ENCODE data around the gene PRR11. TPM values are rescaled to one million over a fixed set of nuclear protein-coding genes. Genes with fewer than 3 reads are reported as not detected.
"Not testable (repeated sequence)": the region's sequence is repeated elsewhere in the genome, so short reads cannot be mapped to it uniquely, and the experiment has no call there.

PRR11 gene
- total and polyA plus RNA-seq, 5 donors from 2014 or later = 1.2 to 3.0 (median 1.5) TPM

DNA sequence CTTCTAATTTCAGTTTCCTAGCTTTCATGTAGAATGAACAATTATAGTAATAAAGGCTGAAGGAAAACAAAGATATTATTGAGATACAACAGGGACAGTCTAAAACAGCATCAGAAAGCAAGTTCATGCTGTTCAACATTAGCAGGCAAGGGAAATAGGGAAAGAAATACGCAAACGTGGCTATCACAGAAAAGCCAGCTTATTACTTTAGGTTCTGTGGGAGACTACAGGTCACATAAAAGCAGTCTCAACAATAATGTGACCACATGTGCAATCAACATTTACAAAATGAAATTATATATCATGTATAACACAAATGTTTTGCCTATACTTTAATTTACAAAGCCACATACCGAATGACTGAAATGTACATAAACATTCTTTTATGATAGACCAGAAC, 44.0 kb upstream of the PRR11 start:
- DNase-seq (no peak), ATAC-seq (ENCODE audit: low read depth in 2 of 2) (no peak)
- Histone ChIP-seq H3K4me3 (ENCODE audit: low read depth, low read length) (no peak overlapping the region), H3K9me3 (ENCODE audit: control insufficient read depth in 2 of 2, low read length in 2 of 2) (no peaks in the 10 kb centered on the region), H3K27me3 (ENCODE audit: control insufficient read depth, insufficient read depth, low read length) (no peaks in the 10 kb centered on the region), H3K27ac (ENCODE audit: insufficient read depth, low read length, poor library complexity, severe bottlenecking) (no peak overlapping the region), H3K36me3 (ENCODE audit: control insufficient read depth, insufficient read depth, low read length) (peaks cover 14% of the 10 kb centered on the region), H3K4me1 (ENCODE audit: control insufficient read depth, insufficient read depth, low read length, poor library complexity, severe bottlenecking) (peaks cover 8% of the 10 kb centered on the region)
- H3K27ac Mint-ChIP-seq = peak overlapping the region in 2 of 3 donors; percentile 27 to 39
- no peak overlapping the region for H3K4me3 Mint-ChIP-seq
- H3K27me3 Mint-ChIP-seq = no peaks in the 10 kb centered on the region
- H3K9me3 Mint-ChIP-seq = peaks cover 0 to 1% (median 0%) of the 10 kb centered on the region in 7 donors
- H3K4me1 Mint-ChIP-seq = peaks cover 8 to 33% (median 20%) of the 10 kb centered on the region in 4 donors
- H3K36me3 Mint-ChIP-seq = peaks cover 15% of the 10 kb centered on the region

DNA sequence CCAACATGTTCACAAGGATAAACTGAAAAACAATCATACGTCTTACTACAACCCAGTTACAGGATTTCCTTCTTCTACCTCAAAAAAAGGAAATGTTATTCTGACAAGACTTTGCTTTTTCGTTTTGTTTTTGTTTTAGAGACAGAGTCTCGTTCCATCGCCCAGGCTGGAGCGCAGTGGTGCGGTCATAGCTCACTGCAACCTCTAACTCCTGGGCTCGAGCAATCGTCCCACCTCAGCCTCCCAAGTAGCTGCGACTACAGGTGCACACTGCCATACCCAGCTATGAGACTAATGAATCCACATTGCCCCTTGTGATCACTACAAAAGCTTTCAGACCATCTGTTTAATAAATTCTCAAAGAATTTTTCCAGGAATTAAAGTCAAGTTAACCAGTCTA, 40.1 kb upstream of the PRR11 start:
- DNase-seq (no peak), ATAC-seq (ENCODE audit: low read depth in 2 of 2) (no peak)
- peaks cover 17% of the 10 kb centered on the region for H3K36me3 Mint-ChIP-seq
- H3K4me3 Mint-ChIP-seq = no peak overlapping the region
- Histone ChIP-seq H3K4me1 (ENCODE audit: control insufficient read depth, insufficient read depth, low read length, poor library complexity, severe bottlenecking) (no peaks in the 10 kb centered on the region), H3K36me3 (ENCODE audit: control insufficient read depth, insufficient read depth, low read length) (peaks cover 18% of the 10 kb centered on the region), H3K9me3 (ENCODE audit: control insufficient read depth in 2 of 2, low read length in 2 of 2) (no peaks in the 10 kb centered on the region), H3K27ac (ENCODE audit: insufficient read depth, low read length, poor library complexity, severe bottlenecking) (no peak overlapping the region), H3K27me3 (ENCODE audit: control insufficient read depth, insufficient read depth, low read length) (no peaks in the 10 kb centered on the region), H3K4me3 (ENCODE audit: low read depth, low read length) (no peak overlapping the region)
- peaks cover 0 to 20% (median 4%) of the 10 kb centered on the region in 4 donors for H3K4me1 Mint-ChIP-seq
- H3K9me3 Mint-ChIP-seq = no peaks in the 10 kb centered on the region
- H3K27ac Mint-ChIP-seq = no peak overlapping the region
- H3K27me3 Mint-ChIP-seq = no peaks in the 10 kb centered on the region

DNA sequence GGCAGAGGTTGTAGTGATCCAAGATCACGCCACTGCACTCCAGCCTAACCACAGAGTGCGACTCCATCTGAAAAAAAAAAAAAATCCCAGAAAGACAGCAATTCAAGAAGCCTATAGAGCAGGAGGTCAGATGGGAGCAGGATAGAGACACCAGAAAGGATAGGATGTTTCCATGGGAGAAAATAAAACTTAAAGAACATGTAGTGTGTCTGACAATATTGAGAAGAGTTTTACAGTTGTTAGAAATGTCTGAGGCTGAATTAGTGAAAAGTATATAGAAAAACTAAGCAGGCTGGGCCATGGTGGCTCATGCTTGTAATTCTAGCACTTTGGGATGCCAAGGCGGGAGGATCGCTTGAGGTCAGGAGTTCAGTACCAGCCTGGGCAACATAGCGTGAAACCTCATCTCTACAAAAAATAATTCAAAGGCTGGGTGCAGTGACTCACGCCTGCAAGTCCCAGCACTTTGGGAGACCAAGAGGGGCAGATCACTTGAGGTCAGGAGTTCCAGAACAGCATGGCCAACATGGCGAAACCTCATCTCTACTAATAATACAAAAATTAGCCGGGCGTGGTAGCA, 33.6 kb upstream of the PRR11 start:
- no peak for ATAC-seq (ENCODE audit: low read depth in 2 of 2)
- no peak for DNase-seq
- Histone ChIP-seq H3K27me3 (ENCODE audit: control insufficient read depth, insufficient read depth, low read length) (no peaks in the 10 kb centered on the region), H3K4me1 (ENCODE audit: control insufficient read depth, insufficient read depth, low read length, poor library complexity, severe bottlenecking) (no peaks in the 10 kb centered on the region), H3K27ac (ENCODE audit: insufficient read depth, low read length, poor library complexity, severe bottlenecking) (no peak overlapping the region), H3K36me3 (ENCODE audit: control insufficient read depth, insufficient read depth, low read length) (peaks cover 15% of the 10 kb centered on the region), H3K9me3 (ENCODE audit: control insufficient read depth in 2 of 2, low read length in 2 of 2) (no peaks in the 10 kb centered on the region), H3K4me3 (ENCODE audit: low read depth, low read length) (no peak overlapping the region)
- Mint-ChIP-seq H3K4me1 (peaks cover 0 to 22% (median 10%) of the 10 kb centered on the region in 4 donors), H3K36me3 (peaks cover 24% of the 10 kb centered on the region), H3K4me3 (no peak overlapping the region), H3K27ac (no peak overlapping the region), H3K27me3 (no peaks in the 10 kb centered on the region), H3K9me3 (no peaks in the 10 kb centered on the region)

DNA sequence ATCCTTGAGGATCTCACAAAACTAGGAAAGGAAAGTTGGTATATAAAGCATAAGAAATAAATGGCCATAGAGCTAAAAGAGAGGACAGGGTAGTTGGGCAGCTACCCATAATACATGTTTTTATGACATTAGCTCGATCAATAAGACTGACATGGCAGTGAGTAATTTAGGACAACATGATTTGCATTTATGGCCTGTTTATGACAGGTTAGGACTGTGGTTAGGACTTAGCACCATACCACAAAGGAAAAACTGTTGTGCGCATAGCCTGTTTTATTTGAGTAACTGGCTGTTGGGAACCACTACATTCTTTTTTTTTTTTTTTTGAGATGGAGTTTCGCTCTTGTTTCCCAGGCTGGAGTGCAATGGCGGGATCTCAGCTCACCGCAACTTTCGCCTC, 30.9 kb upstream of the PRR11 start:
- peaks cover 25% of the 10 kb centered on the region for H3K36me3 ChIP-seq (ENCODE audit: control insufficient read depth, insufficient read depth, low read length)
- no peaks in the 10 kb centered on the region for H3K4me1 ChIP-seq (ENCODE audit: control insufficient read depth, insufficient read depth, low read length, poor library complexity, severe bottlenecking)
- Mint-ChIP-seq H3K27ac (no peak overlapping the region), H3K27me3 (no peaks in the 10 kb centered on the region), H3K4me3 (no peak overlapping the region), H3K36me3 (peaks cover 29% of the 10 kb centered on the region), H3K9me3 (no peaks in the 10 kb centered on the region), H3K4me1 (peaks cover 0 to 15% (median 11%) of the 10 kb centered on the region in 4 donors)
- H3K27me3 ChIP-seq (ENCODE audit: control insufficient read depth, insufficient read depth, low read length) = no peaks in the 10 kb centered on the region
- no peak overlapping the region for H3K27ac ChIP-seq (ENCODE audit: insufficient read depth, low read length, poor library complexity, severe bottlenecking)
- DNase-seq = no peak
- ATAC-seq (ENCODE audit: low read depth in 2 of 2) = no peak
- H3K9me3 ChIP-seq (ENCODE audit: control insufficient read depth in 2 of 2, low read length in 2 of 2) = no peaks in the 10 kb centered on the region
- no peak overlapping the region for H3K4me3 ChIP-seq (ENCODE audit: low read depth, low read length)

DNA sequence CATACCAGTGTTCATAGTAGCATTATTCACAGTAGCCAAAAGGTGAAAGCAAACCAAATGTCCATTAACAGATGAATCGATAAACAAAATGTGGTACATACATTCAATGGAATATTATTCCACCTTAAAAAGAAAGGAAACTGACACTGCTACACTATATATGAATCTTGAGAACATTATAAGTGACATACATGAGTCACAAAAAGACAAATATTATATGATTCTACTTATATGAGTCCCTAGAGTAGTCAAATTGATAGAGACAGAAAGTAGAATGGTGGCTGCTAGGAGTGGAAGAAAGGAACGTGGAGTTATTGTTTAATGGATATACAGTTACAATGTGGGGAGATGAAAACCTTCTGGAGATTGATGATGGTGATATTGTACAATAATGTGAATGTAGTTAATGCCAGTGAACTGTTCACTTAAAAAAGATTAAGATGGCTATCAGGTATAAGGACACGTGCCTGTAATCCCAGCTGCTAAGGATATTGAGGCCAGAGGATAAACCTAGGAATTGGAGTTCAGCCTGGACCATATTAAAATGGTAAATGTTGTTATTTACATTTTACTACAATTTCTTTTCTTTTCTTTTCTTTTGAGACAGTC, 28.6 kb upstream of the PRR11 start:
- Mint-ChIP-seq H3K4me1 (peaks cover 0 to 15% (median 11%) of the 10 kb centered on the region in 4 donors), H3K27ac (no peak overlapping the region)

DNA sequence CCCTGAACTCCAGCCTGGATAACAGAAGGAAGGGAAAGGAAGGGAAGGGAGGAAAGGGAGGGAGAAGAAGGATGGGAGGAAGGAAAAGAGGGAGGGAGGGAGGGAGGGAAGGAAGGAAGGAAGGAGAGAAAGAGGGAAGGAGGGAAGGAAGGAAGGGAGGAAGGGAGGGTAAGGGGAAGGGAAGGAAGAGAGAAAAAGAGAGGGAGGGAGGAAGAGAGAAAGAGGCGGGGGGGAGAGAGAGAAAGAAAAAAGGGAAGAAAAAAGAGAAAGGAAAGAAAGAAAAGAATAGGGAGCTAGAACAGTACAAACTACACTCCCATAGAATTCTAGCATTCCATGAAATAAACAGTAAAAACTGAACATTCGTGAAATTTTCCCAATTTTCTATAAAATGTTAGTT, 25.7 kb upstream of the PRR11 start:
- Histone ChIP-seq H3K27me3 (ENCODE audit: control insufficient read depth, insufficient read depth, low read length) (no peaks in the 10 kb centered on the region), H3K4me1 (ENCODE audit: control insufficient read depth, insufficient read depth, low read length, poor library complexity, severe bottlenecking) (no peaks in the 10 kb centered on the region), H3K36me3 (ENCODE audit: control insufficient read depth, insufficient read depth, low read length) (peaks cover 12% of the 10 kb centered on the region), H3K27ac (ENCODE audit: insufficient read depth, low read length, poor library complexity, severe bottlenecking) (no peak overlapping the region), H3K9me3 (ENCODE audit: control insufficient read depth in 2 of 2, low read length in 2 of 2) (no peaks in the 10 kb centered on the region), H3K4me3 (ENCODE audit: low read depth, low read length) (no peak overlapping the region)
- peaks cover 17% of the 10 kb centered on the region for H3K36me3 Mint-ChIP-seq
- no peaks in the 10 kb centered on the region for H3K9me3 Mint-ChIP-seq
- no peaks in the 10 kb centered on the region for H3K27me3 Mint-ChIP-seq
- no peak overlapping the region for H3K4me3 Mint-ChIP-seq
- peaks cover 8 to 18% (median 13%) of the 10 kb centered on the region in 4 donors for H3K4me1 Mint-ChIP-seq
- DNase-seq (no peak), ATAC-seq (ENCODE audit: low read depth in 2 of 2) (no peak)
- no peak overlapping the region for H3K27ac Mint-ChIP-seq

More for the DNA sequence above, 28.6 kb upstream of the PRR11 start:
- H3K4me3 Mint-ChIP-seq = no peak overlapping the region
- ATAC-seq (ENCODE audit: low read depth in 2 of 2) (no peak), DNase-seq (no peak)
- no peak overlapping the region for H3K4me3 ChIP-seq (ENCODE audit: low read depth, low read length)
- no peaks in the 10 kb centered on the region for H3K4me1 ChIP-seq (ENCODE audit: control insufficient read depth, insufficient read depth, low read length, poor library complexity, severe bottlenecking)
- no peaks in the 10 kb centered on the region for H3K27me3 Mint-ChIP-seq
- no peaks in the 10 kb centered on the region for H3K9me3 ChIP-seq (ENCODE audit: control insufficient read depth in 2 of 2, low read length in 2 of 2)
- no peaks in the 10 kb centered on the region for H3K9me3 Mint-ChIP-seq
- H3K36me3 ChIP-seq (ENCODE audit: control insufficient read depth, insufficient read depth, low read length) = peaks cover 19% of the 10 kb centered on the region
- no peak overlapping the region for H3K27ac ChIP-seq (ENCODE audit: insufficient read depth, low read length, poor library complexity, severe bottlenecking)
- peaks cover 24% of the 10 kb centered on the region for H3K36me3 Mint-ChIP-seq
- no peaks in the 10 kb centered on the region for H3K27me3 ChIP-seq (ENCODE audit: control insufficient read depth, insufficient read depth, low read length)

DNA sequence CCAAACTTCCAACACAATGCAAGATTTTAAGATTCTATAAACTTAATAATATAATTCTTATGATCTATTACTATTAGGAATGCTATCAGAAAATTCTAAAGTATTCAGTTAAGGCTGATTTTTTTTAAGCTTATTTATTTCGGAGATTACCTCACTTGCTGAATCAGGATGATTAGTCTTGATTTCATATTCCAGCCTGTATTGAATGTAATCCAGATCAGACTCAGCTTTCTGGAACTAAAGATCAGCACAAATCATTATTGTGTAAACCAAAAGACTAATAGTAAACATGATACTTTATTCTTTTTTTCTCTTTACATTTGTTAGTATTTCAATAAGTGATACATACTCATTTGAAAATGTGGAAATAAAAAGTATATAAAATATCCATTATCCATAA, 24.4 kb upstream of the PRR11 start:
- no peak for DNase-seq
- no peak for ATAC-seq (ENCODE audit: low read depth in 2 of 2)
- H3K4me1 Mint-ChIP-seq = peaks cover 8 to 16% (median 12%) of the 10 kb centered on the region in 4 donors
- no peaks in the 10 kb centered on the region for H3K9me3 Mint-ChIP-seq
- no peaks in the 10 kb centered on the region for H3K4me1 ChIP-seq (ENCODE audit: control insufficient read depth, insufficient read depth, low read length, poor library complexity, severe bottlenecking)
- H3K27me3 Mint-ChIP-seq = no peaks in the 10 kb centered on the region
- no peaks in the 10 kb centered on the region for H3K9me3 ChIP-seq (ENCODE audit: control insufficient read depth in 2 of 2, low read length in 2 of 2)
- H3K4me3 ChIP-seq (ENCODE audit: low read depth, low read length) = no peak overlapping the region
- H3K36me3 ChIP-seq (ENCODE audit: control insufficient read depth, insufficient read depth, low read length) = peaks cover 12% of the 10 kb centered on the region
- peaks cover 17% of the 10 kb centered on the region for H3K36me3 Mint-ChIP-seq
- no peak overlapping the region for H3K27ac ChIP-seq (ENCODE audit: insufficient read depth, low read length, poor library complexity, severe bottlenecking)
- H3K27ac Mint-ChIP-seq = no peak overlapping the region
- no peak overlapping the region for H3K4me3 Mint-ChIP-seq
- H3K27me3 ChIP-seq (ENCODE audit: control insufficient read depth, insufficient read depth, low read length) = no peaks in the 10 kb centered on the region

DNA sequence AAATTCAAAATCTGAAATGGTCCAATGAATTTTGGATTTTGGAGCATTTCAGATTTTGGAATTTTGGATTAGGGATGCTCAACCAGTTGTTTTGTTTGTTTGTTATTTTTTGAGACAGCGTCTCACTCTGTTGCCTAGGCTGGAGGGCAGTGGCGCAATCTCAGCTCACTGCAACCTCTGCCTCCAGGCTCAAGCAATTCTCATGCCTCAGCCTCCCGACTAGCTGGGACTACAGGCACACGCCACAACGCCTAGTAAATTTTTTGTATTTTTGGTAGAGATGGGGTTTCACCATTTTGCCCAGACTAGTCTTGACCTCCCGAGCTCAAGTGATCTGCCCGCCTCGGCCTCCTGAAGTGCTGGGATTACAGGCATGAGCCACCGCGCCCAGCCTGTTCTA, 17.2 kb upstream of the PRR11 start:
- H3K4me1 Mint-ChIP-seq = peaks cover 7 to 18% (median 13%) of the 10 kb centered on the region in 4 donors
- H3K27ac ChIP-seq (ENCODE audit: insufficient read depth, low read length, poor library complexity, severe bottlenecking); H3K4me3 Mint-ChIP-seq; H3K36me3 Mint-ChIP-seq; H3K4me1 ChIP-seq (ENCODE audit: control insufficient read depth, insufficient read depth, low read length, poor library complexity, severe bottlenecking); H3K9me3 ChIP-seq (ENCODE audit: control insufficient read depth in 2 of 2, low read length in 2 of 2); H3K36me3 ChIP-seq (ENCODE audit: control insufficient read depth, insufficient read depth, low read length); DNase-seq; ATAC-seq (ENCODE audit: low read depth in 2 of 2); H3K4me3 ChIP-seq (ENCODE audit: low read depth, low read length); H3K27me3 Mint-ChIP-seq; H3K9me3 Mint-ChIP-seq; H3K27me3 ChIP-seq (ENCODE audit: control insufficient read depth, insufficient read depth, low read length); H3K27ac Mint-ChIP-seq: not testable (repeated sequence)
